Activated gamma-delta T cell treated with anti-CD3 and anti-CD28 coated beads, Interleukin-2, amount 50 U/mL, for 16 hours (primary cell): ENCODE results near the gene NOL4L.

Experiments used
- DNase-seq: peaks from one replicate; pipeline ENCODE4 v3.0.0-alpha.2; 2020; ENCODE audit warnings: low read depth

The NOL4L gene

DNA sequence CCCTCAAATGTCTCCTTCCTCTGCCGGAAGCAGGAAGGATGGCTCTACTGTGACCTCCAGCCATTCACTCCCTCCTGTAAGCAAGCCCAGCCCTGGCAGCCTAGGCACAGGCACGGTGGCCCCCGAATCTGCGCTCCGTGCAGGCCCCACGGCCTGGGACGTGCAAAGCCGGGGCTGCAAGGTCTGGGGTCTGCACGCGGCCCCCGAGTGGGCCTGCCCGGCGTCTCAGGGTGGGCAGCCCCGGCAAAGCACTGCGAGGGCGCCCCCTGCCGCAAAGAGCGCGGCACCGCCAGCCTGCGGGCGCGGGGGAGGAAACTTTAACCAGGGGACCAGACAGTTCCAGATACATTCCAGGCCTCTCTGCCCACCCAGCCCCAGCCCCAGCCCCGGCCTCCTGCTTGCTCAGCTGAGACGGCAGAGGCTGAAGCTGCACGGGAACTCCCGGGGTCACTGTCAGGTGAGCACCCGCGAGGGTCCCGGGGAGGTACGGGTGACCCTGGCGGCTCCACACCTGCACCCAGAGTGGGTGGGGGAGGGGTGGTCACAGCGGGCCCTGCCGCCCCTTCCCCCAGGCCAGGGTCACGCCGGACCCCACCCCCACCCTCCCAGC is 128.2 kb downstream of the NOL4L start:
- DNase-seq: no peak

DNA sequence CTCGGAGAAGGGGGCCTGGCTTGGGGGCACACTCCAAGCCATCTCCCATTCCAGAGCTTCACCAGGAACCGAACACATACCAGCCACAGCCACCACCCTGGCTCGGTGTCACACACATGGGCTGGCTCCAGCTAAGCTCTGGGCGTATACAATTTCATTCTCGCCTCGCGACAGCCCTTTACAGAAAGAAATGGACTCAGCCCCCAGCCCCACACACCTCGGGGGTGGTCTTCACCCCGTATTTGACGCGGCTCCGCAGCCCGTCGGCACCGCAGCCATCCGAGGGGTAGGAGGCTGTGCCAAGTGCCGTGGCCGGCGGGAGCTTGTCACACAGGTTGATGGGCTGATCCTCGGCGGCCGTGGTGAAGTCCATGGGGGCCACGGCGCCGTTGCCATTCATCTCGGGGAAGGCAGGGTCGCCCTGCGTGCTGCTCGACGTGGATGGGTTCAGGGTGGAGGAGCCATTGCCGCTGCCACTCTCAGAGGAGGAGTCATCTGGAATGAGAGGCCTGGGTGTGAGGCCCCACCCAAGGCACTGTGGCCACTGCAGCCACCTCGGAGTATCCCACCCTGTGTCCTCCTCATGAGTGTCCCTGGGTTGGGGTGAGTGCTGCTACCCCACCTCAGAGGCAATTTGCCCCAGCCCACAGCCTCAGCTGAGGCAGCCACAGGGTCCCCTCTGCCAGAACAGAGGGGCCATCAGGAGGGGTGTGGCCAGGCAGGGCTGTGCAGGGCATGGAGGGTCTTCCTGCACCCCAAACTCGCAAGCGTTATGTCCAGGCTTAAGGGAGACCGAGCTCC is 129.0 kb downstream of the NOL4L start:
- DNase-seq: no peak

- DNase-seq: no peak
These were observed 129.8 kb downstream of the NOL4L start for GRCh38 chr20:32455171-32455900.

DNA sequence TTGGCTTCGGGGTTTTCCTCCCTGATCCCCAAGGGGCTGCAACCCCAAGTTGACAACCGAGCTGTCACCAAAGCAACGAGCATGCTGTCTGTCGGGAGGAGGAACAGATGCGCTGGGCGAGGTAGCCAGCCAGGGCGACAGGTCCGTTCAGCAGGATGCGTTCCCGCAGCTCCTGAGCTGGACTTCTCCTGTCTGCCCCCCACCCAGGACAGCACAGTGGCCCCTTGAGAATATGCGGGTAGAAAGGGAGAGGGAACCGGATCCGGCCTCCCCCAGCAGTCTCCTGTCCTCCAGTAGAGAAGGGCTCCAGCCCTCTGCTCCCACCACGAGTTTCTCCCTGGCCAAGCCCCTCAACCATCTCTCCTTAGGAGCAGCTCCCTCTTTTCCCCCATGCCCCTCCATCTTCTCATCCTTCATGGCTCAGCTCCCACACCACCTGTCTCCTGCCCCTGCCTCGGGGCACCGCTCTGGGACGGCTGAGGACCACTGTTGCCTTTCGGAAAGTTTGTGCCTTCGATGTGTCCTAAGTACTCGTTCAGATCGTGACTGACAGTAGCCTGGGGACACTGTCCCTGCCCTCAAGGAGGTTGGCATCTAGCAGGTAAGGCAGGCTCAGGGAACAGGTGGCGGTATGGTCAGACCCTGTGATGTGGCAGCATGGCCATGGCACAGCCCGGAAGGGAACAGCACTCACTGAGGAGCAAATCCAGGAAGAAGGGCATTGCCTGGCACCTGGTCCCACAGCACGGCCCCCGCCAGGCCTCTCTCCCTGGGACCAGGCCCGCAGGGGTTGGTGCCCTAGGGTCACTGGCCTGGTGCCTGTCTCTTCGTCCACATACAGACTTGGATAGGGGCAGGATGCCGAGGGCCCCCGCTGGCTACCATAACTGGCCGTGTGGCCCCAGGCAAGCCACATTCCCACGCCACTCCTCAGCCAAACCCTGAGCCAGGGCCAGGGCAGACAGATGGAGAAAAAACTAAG is 130.7 kb downstream of the NOL4L start:
- no peak for DNase-seq

GRCh38 chr20:32453467-32454163 is 131.5 kb downstream of the NOL4L start:
- DNase-seq: no peak

DNA sequence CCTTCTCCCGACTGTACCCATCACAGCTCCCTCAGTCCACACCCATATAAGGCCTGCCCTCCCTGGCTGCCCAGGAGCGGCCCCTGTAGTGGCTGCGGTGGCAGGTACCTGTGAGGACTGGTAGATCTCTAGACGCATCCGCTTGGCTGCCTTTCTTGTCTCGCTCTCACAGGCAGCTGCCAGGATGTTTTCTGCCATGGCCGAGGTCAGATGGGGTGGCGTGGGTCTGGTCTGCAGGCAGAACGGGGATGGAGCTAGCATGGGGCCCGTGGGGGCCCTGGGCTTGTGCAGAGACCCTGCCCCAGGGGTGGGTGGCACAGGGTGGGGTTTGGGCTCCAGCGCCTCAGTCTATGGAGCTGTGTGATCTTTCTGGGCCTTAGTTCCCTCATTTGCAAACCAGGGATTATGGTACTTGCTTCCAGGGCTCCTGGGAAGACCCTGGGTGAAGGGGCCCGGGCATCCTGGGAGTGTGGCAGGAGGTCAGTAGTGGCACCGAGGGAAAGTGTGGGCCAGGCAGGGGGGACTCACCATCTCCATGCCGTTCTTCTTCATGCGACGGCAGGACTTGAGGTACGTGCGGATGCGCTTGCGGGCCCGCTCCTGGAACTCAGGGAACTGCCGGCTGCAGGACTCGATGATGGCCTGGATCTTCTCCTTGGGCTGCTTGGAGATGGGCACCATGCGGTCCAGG is 132.2 kb downstream of the NOL4L start:
- no peak for DNase-seq

DNA sequence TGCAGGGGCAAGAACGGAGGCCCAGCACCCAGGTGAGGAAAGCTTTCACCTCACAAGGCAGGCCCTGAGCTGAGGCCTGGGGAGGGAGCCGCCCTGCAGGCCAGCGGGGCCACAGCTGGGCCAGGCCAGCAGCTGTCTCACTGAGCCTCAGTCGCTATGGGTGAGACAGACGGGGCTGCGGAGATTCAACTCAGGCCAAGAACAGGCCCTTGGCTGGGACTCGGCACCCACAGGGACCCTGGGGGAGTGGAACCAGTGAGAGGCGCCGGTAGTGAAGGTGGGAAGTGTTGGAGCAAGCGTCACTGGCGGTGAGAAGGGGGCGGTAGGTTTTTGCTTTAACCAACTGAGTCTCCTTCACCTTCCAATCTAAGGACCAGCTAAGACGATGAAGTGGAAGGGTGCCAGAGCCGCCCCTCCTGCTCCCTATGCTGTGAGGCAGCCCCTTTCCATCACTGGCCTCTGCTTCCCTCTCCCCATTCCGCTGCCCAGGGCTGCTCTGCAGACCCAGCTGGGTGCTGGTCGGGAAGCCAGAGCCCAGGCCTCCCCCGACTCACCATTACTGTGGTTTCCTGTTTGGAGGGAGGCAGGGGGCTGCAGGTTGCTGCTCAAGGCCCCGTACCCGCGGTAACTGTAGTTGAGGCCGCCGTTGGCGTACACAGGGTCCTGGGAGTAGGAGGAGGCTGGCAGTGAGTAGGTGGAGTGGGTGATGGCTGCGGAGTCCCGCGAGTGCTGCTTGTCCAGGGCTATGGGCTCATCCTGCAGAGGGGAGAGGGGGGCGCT is 133.3 kb downstream of the NOL4L start:
- DNase-seq: no peak

DNA sequence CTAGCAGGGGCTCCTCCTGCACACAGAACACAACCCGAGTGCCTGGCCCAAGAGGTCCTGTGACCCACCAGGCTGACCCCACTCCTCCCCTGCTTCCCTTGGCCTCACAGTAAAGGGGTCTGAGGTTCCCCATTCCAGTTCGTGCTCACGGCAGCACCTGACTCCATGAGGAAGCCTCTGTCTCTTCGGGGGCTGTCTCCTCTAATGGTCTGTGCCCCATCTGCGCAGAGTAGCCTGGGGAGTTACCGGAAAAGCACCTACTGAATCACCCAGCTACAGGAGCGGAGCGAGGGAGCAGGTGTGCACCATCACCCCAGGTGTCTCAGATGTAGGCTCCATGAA is 133.8 kb downstream of the NOL4L start:
- no peak for DNase-seq

DNA sequence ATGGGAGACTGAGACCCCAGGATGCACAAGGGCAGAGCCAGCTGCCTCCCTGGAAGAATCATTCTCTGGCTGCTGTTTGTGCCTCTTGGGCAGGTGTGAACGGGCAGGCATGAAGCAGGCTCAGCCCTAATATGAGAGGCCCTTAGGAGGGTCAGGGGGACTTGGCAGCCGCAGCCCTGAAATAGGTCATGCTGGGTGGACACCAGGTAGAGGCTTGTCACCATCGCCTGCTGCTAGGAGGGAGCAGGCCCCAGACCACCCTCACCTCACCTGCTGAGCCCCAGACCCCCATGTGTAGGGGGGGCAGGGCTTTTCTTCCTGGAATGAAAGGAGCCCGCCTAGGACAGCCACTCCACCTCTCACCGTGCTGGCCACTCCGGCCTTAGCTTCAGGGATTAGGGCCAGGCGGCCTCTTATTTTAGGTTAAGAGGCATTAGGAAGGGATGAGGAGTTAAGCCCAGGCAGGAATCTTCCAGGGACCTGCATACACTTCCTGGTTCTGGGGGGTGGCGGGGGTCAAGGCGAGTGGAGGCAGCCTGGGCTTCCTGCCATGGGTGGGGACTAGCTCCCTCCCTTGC is 134.6 kb downstream of the NOL4L start:
- DNase-seq: no peak

DNA sequence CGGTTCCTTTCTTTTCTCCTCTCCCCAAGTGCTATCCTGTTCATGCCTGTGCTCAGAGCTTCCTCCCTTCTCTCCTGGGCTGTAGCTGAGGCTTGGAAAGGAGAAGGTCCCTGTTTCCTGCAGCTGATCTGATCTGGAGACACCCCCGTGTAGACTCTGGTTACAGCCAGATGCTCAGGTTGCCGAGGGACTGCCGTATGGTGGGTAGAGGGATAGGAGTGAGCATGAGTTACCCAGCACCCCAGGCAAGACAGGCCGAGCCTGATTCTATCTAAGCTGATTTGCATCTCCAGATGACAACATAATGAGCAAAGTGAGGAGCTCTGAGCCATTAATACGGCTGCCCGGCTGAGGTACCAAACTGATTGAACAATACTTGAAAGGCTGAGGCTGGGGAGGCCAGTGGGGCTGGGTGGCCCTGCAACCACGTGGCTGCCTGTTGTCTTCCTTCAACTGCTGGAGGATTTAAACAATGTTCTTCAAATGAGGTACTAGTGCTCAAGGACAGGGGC is 135.2 kb downstream of the NOL4L start:
- no peak for DNase-seq

- no peak for DNase-seq
These were observed 135.9 kb downstream of the NOL4L start for GRCh38 chr20:32449057-32449889.

DNA sequence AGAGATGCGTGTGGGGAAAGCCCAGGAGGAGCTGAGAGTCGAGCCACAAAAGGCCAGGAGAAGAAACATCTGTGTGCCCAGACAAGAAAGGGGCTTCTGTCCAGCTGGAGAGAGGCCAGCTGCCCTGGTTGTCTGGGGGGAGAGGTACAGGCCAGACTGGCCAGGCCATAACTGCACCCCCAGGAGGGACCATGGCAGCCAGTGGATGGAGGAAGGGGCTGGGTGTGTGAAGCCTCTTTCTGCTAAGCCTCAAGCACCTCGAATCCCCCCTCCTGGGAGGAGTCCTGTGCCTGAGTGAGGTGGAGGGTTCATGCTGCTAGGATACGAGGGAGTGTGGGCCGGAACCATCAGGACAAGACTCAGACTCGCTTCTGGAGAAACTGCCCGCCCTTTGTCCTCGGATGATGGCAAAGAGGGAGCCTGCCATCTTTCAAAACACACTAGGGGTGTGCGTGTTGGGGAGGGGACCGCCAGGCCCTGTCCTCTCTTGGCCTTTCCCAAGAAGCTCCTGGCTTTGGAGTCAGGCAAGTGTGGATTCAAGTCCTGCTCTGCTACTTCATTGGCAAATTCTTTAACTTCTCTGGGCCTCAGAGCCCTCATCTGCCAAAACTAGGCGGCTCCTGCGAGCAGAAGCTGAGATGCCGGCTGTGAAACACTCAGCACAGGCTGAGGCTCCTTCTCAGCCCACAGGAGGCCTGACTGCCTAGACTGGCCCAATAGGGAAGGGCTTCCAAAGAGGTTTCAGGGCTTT is 136.7 kb downstream of the NOL4L start:
- no peak for DNase-seq

- DNase-seq: no peak
These were observed 137.8 kb downstream of the NOL4L start for GRCh38 chr20:32447136-32448027.

DNA sequence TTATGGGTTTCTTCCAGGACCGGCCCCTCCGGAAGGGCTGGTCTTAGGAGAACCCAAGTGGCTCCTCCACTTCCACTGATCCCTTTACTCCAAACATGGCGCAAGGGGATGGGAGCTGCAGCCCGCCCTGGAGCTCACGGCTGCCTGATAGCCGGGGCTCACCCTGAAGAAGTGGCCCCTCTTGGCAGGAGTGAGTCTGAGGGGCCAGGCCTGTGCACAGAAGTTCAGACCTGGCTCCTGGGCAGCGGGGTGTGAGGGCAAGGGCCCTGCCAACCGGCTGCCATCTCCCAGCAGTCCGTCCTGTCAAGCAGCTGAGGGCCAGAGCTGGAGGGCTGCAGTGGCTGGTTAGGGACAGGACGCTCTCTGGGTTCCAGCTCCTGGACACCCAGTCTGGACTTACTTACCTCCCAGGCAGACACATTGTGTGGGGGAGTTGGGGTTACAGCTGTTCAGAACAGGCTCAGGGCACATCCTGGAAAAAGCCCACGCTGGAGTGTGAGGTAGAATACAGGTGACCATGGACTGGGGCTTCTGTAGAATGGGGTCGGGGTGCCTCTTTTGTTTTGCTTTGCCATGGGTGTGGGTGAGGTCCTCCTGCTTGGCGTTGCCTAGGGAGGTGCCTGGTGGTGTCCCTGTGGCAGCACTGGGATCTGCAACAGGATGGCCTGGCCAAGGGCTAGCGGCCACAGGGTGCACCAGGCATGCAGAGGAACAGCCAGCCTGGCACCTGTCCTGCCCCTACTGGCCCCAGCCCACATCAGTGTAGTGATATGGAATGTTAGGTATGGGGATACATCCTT is 138.6 kb downstream of the NOL4L start:
- no peak for DNase-seq

DNA sequence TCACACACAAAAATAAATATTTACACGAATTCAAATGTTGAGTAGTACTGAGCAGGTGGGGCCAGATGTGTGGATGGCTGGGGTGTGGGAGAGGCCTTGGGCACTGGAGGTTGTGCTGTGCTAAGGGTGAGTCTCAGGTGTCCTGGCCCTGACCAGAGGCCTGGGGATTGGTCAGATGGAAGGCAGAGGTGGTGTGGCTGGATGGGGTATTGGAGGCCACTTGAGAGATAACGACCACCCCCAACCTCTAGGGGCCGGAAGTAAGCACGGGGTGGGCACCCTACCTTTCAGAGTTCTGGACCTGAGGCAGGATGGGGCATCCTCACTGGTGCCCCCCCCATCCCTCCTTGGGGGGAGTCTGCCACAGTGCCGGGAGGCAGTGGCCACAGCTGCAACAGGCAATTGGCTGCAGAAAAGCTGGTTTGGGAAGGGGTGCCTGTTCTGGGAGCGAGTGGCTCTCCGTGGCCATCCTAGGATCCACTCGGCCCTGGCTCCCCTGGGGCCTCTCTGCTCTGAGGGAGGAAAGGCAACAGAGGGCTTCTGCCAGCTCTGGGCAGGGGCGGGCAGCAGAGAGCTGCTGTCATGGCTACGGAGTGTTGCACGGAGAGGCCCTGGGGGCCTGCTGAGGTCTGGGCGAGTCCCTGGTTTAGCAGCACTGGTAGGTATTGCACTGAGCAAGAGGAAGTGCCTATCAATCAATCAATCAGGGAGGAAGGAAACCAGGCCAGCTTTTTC is 139.4 kb downstream of the NOL4L start:
- no peak for DNase-seq
